CD4-positive, CD25-positive, alpha-beta regulatory T cell (primary cell): Measurements from ENCODE around the gene CACNA1B. TPM values are rescaled to one million over a fixed set of nuclear protein-coding genes. Genes with fewer than 3 reads are reported as not detected.

Source experiments
- ATAC-seq, 2 donors: fragments of 150-1000 bp; cut with Tn5 transposase; one replicate each; pipeline ENCODE4 v1.10.0; 2021; ENCODE audit warnings: low read depth in 2 of 2, moderate number of reproducible peaks in 2 of 2, moderate library complexity in 1 of 2
- DNase-seq, 3 donors: peaks; one replicate each; pipeline versions ENCODE4 v3.0.0 to v3.0.0-alpha.2; 2012 to 2022; ENCODE audit warnings: mixed read lengths in 1 of 3
- H3K27ac ChIP-seq: one replicate; pipeline ENCODE4 v1.7.0; 2013; ENCODE audit warnings: mild to moderate bottlenecking, low read length; ENCODE audit not compliant: insufficient read depth, poor library complexity, severe bottlenecking
- H3K27me3 ChIP-seq: one replicate; pipeline ENCODE4 v1.7.0; 2013; ENCODE audit warnings: low read length; ENCODE audit not compliant: control insufficient read depth, insufficient read depth
- H3K36me3 ChIP-seq: one replicate; pipeline ENCODE4 v1.7.0; 2013; ENCODE audit warnings: mild to moderate bottlenecking, low read length, moderate library complexity; ENCODE audit not compliant: control insufficient read depth, insufficient read depth
- H3K4me1 ChIP-seq: 2 replicates; pipeline ENCODE4 v1.7.0; 2013; ENCODE audit warnings: mild to moderate bottlenecking, low read length; ENCODE audit not compliant: insufficient read depth, control insufficient read depth, poor library complexity, severe bottlenecking
- H3K4me3 ChIP-seq: one replicate; pipeline ENCODE4 v1.7.0; 2013; ENCODE audit warnings: low read depth, mild to moderate bottlenecking, low read length, moderate library complexity
- H3K9me3 ChIP-seq, 2 experiments: 1 replicate in 1 of 2; 2 replicates in 1 of 2; pipeline ENCODE4 v1.7.0; 2013; ENCODE audit warnings: low read length in 2 of 2, mild to moderate bottlenecking in 1 of 2, moderate library complexity in 1 of 2; ENCODE audit not compliant: control insufficient read depth in 2 of 2
- H3K27ac Mint-ChIP-seq, 3 donors: one replicate each; pipeline ENCODE4 v1.8.0; 2020 to 2022; ENCODE audit warnings: mild to moderate bottlenecking in 3 of 3, mixed read lengths in 3 of 3, moderate library complexity in 2 of 3
- H3K27me3 Mint-ChIP-seq: one replicate; pipeline ENCODE4 v1.8.0; 2022; ENCODE audit warnings: mild to moderate bottlenecking, mixed read lengths
- H3K36me3 Mint-ChIP-seq: one replicate; pipeline ENCODE4 v1.8.0; 2020; ENCODE audit warnings: mixed read lengths
- H3K4me1 Mint-ChIP-seq, 4 donors: one replicate each; pipeline ENCODE4 v1.8.0; 2020 to 2022; ENCODE audit warnings: mixed read lengths in 4 of 4, mild to moderate bottlenecking in 1 of 4
- H3K4me3 Mint-ChIP-seq, 4 donors: one replicate each; pipeline ENCODE4 v1.8.0; 2020 to 2022; ENCODE audit warnings: mild to moderate bottlenecking in 4 of 4, mixed read lengths in 4 of 4, moderate library complexity in 3 of 4
- H3K9me3 Mint-ChIP-seq, 7 donors: one replicate each; pipeline ENCODE4 v1.8.0; 2020 to 2022; ENCODE audit warnings: mixed read lengths in 7 of 7, mild to moderate bottlenecking in 3 of 7, moderate library complexity in 2 of 7
- polyA plus RNA-seq, 4 donors: library from polyadenylated mRNA; unstranded; fragments of 300-500 nt; fragmentation: Illumina TruSeq; gene quantifications; one replicate each; pipeline ENCODE4 v1.2.3, GENCODE V29; 2021
- total RNA-seq: library from RNA; stranded (reverse); gene quantifications from one replicate; pipeline ENCODE4 v1.2.3, GENCODE V29; 2022

CACNA1B gene
- total and polyA plus RNA-seq, 5 donors from 2014 or later: not detected

DNA sequence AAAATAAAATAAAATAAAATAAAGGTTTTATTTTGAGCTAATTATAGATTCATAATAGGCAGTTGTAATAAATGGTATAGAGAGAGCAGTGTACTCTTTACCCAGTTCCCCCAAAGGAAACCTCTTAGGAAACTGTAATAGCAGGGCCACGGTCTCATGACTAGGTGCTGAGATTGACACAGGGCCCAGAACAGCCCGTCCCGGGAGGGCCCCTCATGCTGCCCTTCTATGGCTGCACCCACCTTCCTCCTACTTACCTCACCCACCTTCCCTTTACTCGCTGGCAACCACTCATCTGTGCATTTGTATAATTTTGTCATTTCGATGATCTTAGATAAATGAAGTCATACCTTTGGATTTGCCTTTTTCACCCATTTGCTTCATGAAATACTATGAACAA lies 16.1 kb downstream of the CACNA1B start:
- Mint-ChIP-seq H3K36me3 (no peaks in the 10 kb centered on the region), H3K4me3 (no peak overlapping the region), H3K4me1 (no peaks in the 10 kb centered on the region), H3K9me3 (peaks cover 0 to 6% (median 0%) of the 10 kb centered on the region in 7 donors), H3K27me3 (no peaks in the 10 kb centered on the region), H3K27ac (no peak overlapping the region)
- no peak overlapping the region for H3K4me3 ChIP-seq
- H3K36me3 ChIP-seq: no peaks in the 10 kb centered on the region
- no peaks in the 10 kb centered on the region for H3K27me3 ChIP-seq
- H3K27ac ChIP-seq: no peak overlapping the region
- no peaks in the 10 kb centered on the region for H3K4me1 ChIP-seq
- no peaks in the 10 kb centered on the region for H3K9me3 ChIP-seq
- DNase-seq (no peak), ATAC-seq (no peak)

- H3K27me3 ChIP-seq: no peaks in the 10 kb centered on the region
- H3K27ac Mint-ChIP-seq: no peak overlapping the region
- peaks cover 0 to 6% (median 0%) of the 10 kb centered on the region in 7 donors for H3K9me3 Mint-ChIP-seq
- H3K9me3 ChIP-seq: no peaks in the 10 kb centered on the region
- DNase-seq (no peak), ATAC-seq (no peak)
- H3K4me3 ChIP-seq: no peak overlapping the region
- H3K27me3 Mint-ChIP-seq: peaks cover 5% of the 10 kb centered on the region
- no peak overlapping the region for H3K4me3 Mint-ChIP-seq
- H3K36me3 Mint-ChIP-seq: no peaks in the 10 kb centered on the region
- no peak overlapping the region for H3K27ac ChIP-seq
- H3K4me1 Mint-ChIP-seq: no peaks in the 10 kb centered on the region
- no peaks in the 10 kb centered on the region for H3K36me3 ChIP-seq
- H3K4me1 ChIP-seq: no peaks in the 10 kb centered on the region
Observed at GRCh38 chr9:137899551-137900360, 22.2 kb downstream of the CACNA1B start.

DNA sequence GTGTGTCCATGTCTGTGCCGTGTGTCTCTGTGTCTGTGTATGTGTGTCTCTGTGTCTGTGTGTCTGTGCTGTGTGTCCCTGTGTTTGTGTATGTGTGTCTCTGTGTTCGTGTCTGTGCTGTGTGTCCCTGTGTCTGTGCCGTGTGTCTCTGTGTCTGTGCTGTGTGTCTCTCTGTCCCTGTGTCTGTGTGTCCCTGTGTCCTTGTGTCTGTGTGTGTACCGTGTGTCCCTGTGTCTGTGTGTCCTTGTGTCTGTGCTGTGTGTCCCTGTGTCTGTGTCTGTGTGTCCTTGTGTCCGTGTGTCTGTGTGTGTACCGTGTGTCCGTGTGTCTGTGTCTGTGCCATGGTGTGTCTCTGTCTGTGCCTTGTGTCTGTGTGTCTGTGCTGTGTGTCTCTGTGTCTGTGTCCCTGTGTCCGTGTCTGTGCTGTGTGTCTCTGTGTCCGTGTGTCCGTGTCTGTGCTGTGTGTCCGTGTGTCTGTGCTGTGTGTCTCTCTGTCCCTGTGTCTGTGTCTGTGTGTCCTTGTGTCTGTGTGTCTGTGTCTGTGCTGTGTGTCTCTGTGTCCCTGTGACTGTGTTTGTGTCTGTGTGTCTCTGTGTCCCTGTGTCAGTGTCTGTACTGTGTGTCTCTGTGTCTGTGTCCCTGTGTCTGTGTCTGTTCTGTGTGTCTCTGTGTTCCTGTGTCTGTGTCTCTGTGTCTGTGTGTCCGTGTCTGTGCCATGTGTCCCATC lies 23.2 kb downstream of the CACNA1B start:
- Mint-ChIP-seq H3K27me3 (peaks cover 5% of the 10 kb centered on the region), H3K36me3 (no peaks in the 10 kb centered on the region), H3K4me1 (no peaks in the 10 kb centered on the region), H3K27ac (no peak overlapping the region), H3K9me3 (peaks cover 0 to 6% (median 0%) of the 10 kb centered on the region in 7 donors), H3K4me3 (no peak overlapping the region)
- no peak overlapping the region for H3K27ac ChIP-seq
- no peaks in the 10 kb centered on the region for H3K36me3 ChIP-seq
- H3K4me1 ChIP-seq: no peaks in the 10 kb centered on the region
- ATAC-seq (no peak), DNase-seq (no peak)
- H3K9me3 ChIP-seq: no peaks in the 10 kb centered on the region
- H3K27me3 ChIP-seq: no peaks in the 10 kb centered on the region
- H3K4me3 ChIP-seq: no peak overlapping the region

- Mint-ChIP-seq H3K27ac (no peak overlapping the region), H3K4me3 (no peak overlapping the region), H3K27me3 (peaks cover 6% of the 10 kb centered on the region), H3K4me1 (no peaks in the 10 kb centered on the region), H3K36me3 (no peaks in the 10 kb centered on the region), H3K9me3 (peaks cover 0 to 6% (median 0%) of the 10 kb centered on the region in 7 donors)
- Histone ChIP-seq H3K4me3 (no peak overlapping the region), H3K27me3 (no peaks in the 10 kb centered on the region), H3K4me1 (no peaks in the 10 kb centered on the region), H3K27ac (no peak overlapping the region), H3K36me3 (no peaks in the 10 kb centered on the region), H3K9me3 (no peaks in the 10 kb centered on the region)
- ATAC-seq (no peak), DNase-seq (no peak)
Observed at GRCh38 chr9:137902646-137903045, 25.1 kb downstream of the CACNA1B start.

- Mint-ChIP-seq H3K9me3 (peaks cover 0 to 2% (median 0%) of the 10 kb centered on the region in 7 donors), H3K4me3 (no peak overlapping the region), H3K4me1 (no peaks in the 10 kb centered on the region), H3K27ac (no peak overlapping the region), H3K27me3 (peaks cover 9% of the 10 kb centered on the region), H3K36me3 (no peaks in the 10 kb centered on the region)
- no peaks in the 10 kb centered on the region for H3K9me3 ChIP-seq
- ATAC-seq (no peak), DNase-seq (no peak)
- H3K27me3 ChIP-seq: no peaks in the 10 kb centered on the region
- no peak overlapping the region for H3K4me3 ChIP-seq
- no peak overlapping the region for H3K27ac ChIP-seq
- H3K36me3 ChIP-seq: no peaks in the 10 kb centered on the region
- H3K4me1 ChIP-seq: no peaks in the 10 kb centered on the region
Observed at GRCh38 chr9:137905740-137906139, 28.2 kb downstream of the CACNA1B start.

DNA sequence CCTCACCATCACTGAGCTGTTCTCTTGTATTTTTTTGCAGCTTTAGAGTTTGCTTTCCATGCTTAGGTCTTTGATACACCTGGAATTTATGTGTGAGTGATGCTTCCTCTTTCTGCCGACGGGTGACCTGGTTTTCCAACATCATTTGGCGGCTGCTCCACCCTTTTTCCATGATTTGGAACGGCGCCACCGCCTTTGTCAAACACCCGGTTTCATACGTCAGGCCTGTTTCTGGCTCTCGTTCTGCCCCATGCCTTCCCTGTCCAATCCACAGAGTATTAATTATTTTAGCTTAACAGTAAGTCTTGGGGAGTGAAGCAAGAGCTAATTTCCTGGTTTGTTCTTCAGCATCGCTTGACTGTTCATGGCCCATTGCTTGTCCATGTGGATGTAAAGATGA lies 30.2 kb downstream of the CACNA1B start:
- Mint-ChIP-seq H3K9me3 (peaks cover 0 to 2% (median 0%) of the 10 kb centered on the region in 7 donors), H3K4me1 (no peaks in the 10 kb centered on the region), H3K27ac (no peak overlapping the region), H3K36me3 (no peaks in the 10 kb centered on the region), H3K4me3 (no peak overlapping the region), H3K27me3 (peaks cover 16% of the 10 kb centered on the region)
- no peak overlapping the region for H3K4me3 ChIP-seq
- H3K36me3 ChIP-seq: no peaks in the 10 kb centered on the region
- ATAC-seq (no peak), DNase-seq (no peak)
- H3K27me3 ChIP-seq: no peaks in the 10 kb centered on the region
- H3K9me3 ChIP-seq: no peaks in the 10 kb centered on the region
- no peak overlapping the region for H3K27ac ChIP-seq
- H3K4me1 ChIP-seq: no peaks in the 10 kb centered on the region

- Mint-ChIP-seq H3K27me3 (peaks cover 9% of the 10 kb centered on the region), H3K4me1 (no peaks in the 10 kb centered on the region), H3K27ac (no peak overlapping the region), H3K9me3 (peaks cover 0 to 3% (median 0%) of the 10 kb centered on the region in 7 donors), H3K4me3 (no peak overlapping the region), H3K36me3 (no peaks in the 10 kb centered on the region)
- ATAC-seq: no peak
- Histone ChIP-seq H3K4me3 (no peak overlapping the region), H3K27me3 (no peaks in the 10 kb centered on the region), H3K4me1 (no peaks in the 10 kb centered on the region), H3K36me3 (no peaks in the 10 kb centered on the region), H3K27ac (no peak overlapping the region), H3K9me3 (no peaks in the 10 kb centered on the region)
- no peak for DNase-seq
Observed at GRCh38 chr9:137912671-137913070, 35.1 kb downstream of the CACNA1B start.
